GOT3 (cell line): ENCODE data around the gene SLC35E2B.

Experiments used
- DNase-seq: peaks from one replicate; lab custom pipeline; 2025; ENCODE audit warnings: mixed read lengths; lab: John Stamatoyannopoulos, UW

The SLC35E2B gene

DNA sequence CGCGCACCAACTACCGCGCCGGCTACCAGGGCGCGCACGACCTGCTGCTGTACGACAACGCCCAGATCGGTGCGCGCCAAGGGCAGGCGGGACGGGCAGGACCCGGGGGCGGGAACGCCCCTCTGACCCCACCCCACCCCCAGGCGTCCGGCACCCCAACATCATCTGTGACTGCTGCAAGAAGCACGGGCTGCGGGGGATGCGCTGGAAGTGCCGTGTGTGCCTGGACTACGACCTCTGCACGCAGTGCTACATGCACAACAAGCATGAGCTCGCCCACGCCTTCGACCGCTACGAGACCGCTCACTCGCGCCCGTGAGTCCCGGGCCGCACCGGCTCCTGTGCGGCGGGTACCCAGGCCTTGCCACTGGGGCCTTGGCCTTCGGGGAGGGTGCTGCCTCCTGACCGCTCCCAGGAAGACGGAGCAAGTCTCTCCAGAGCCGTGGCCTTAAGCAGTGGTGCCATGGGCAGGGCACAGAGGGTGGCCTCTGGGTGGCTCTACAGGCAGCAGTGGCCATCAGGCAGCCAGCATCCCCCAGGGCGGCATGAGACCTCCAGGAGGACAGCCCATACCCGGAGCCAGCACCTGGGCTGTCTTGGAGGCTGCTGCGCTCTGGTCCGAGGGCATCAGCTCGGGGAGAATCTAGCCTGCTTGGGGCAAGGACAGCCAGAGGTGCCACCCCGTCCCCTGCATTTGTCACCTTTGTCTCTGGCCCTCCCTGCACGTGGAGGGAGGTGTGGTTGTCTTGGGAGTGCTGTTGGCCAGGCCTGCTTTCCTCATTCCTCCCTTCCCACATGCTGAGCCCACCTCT, 68.8 kb downstream of the SLC35E2B start:
- no peak for DNase-seq

GRCh38 chr1:1623181-1623630, 69.4 kb downstream of the SLC35E2B start:
- DNase-seq: no peak

DNA sequence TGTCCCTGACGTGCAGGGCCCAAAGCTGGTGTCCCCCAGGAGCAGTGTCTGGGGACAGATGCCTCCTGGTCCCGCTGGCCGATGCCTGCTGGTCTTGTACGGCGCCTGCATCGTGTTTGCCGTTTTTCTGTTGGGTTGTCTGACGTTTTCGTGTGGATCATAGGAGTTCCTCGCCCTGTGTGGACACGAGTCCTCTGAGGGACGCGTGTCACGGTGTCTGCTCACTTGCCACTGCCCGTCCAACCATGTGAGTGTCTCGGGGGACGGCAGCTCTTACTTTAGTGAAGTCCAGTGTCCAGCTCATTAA, 69.9 kb downstream of the SLC35E2B start:
- no peak for DNase-seq

- no peak for DNase-seq
These were observed 70.4 kb downstream of the SLC35E2B start for GRCh38 chr1:1622010-1622787.

DNA sequence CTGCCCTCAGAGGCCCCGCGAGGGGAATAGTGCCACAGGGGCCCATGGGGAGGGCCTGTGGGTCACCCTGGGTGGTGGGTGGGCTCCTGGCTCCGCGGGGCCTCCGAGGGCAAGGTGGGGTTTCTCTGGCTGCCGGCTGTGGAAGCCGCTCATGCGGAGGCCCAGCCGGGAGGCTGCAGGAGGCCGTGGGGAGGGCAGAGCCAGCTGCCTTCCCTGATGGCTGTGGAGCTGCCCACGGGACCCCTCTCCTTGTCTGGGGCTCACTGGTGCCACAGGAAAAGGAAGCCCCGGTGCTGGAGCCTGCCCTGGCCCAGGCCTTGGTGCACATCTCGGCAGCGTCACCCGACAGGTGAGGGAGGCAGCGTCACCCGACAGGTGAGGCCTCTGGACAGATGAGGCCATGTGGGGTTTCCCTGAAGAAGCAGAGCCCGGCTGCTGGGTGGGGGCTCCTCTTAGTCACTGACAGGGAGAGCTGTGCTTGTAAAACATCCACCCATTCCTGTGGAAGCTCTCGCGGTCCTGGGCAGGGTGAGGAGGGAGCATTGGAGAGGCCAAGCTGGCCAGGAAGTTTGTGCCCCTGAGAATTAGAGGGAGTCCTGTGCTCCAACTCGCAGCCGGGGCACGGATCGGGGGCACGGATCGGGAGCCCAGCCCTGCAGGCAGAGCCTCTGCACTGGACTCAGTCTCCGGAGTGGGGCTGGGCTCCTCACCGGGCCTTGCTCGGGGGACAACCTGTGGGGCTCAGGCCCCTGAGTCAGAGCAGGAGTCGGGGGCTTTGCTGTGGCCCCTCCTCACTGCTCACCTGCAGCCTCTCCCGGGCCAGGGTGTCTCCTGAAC, 71.2 kb downstream of the SLC35E2B start:
- no peak for DNase-seq

GRCh38 chr1:1620433-1621139, 72.0 kb downstream of the SLC35E2B start:
- no peak for DNase-seq

DNA sequence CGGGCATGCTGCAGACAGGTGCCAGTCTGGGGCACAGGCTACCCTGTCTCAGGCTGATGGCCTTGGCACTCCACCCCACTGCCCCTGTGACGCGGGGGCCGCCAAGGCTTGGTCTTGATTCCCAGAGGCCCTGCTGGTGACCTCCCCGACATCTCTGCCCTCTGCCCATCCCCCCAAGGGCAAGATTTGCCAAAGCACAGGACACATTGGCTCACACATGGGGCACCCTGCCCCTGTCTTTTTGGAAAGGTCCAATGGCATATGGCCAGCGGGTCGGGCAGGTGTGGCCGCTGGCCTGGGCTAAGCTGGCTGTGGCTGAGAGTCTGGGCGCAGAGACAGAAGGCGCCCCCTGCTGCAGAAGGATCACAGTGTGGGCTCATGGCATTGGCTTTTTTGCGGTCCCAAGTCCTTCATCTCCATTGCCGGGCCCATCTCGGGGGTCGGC, 72.7 kb downstream of the SLC35E2B start:
- DNase-seq: no peak

DNA sequence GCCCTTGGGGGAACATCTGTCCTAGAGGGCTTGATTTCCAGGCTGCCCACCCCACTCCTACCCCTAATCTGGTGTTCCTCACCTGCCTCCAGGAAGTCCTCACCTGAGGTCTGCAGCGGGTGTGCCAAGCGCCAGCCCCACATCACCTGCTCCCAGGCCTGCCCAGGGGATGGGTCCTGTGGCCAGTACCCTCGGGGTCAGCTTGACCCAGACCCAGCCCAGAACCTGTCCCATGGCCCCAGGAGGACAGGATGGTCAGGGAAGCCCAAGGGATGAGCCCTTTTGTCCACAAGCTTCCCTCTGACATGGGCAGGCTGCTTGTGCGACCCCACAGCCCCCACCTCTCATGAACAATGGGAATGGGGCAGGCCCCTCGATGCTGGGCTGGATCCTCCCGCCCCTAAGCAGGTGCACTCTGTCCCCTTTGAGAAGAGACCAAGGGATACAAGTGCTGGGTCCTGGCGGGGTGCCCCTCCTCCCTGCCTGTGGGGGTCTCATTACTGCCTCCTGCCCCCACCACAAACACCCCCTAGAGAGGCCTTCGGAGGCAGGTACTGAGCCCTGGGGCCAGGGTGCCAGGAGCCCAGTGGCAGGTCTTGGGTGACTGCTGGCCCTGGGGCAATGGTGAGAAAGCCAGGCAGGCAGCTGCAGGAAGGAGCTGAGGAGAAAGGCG, 74.1 kb downstream of the SLC35E2B start:
- no peak for DNase-seq

DNA sequence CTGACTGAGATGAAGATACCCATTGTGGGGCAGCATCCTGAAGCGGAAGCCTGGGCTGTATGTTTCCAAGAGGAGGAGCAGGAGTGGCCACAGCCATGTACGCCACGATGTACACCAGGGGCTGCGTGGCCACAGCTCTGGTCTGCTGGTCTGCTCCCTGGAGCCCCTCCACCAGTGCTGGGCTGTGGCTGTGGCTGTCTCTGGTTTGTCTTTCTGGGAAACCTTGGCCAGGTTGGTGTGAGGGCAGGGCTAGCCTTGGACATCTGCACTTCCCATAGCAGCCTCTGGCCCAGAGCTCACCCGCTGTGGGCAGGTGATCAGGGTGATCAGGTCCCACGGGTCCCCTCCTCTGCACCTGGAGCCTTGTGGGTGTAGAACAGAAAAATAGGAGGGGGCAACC, 74.7 kb downstream of the SLC35E2B start:
- DNase-seq: no peak

DNA sequence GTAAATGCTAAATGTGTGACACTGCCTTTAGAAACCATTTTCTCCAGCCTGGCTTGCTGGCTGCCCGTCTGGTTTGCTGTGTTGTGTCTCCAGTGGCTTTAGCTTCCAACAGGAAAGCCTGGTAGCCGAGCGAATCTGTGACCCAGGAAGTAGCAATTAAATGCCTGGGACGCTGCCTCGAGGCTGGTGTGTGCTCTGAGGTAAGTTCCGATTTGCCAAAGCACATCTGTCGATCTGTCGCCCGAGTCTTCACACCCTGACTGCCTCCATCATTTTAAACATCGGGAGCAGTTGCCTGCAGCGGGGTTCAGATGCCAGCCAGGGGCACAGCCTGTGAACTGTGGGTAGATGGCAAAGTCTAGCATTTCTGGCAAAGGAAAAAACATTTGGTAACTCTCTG, 75.1 kb downstream of the SLC35E2B start:
- no peak for DNase-seq

GRCh38 chr1:1616838-1617237, 75.8 kb downstream of the SLC35E2B start:
- DNase-seq: no peak

- DNase-seq: peak; percentile 33
These were observed 76.4 kb downstream of the SLC35E2B start for GRCh38 chr1:1616045-1616790.

DNA sequence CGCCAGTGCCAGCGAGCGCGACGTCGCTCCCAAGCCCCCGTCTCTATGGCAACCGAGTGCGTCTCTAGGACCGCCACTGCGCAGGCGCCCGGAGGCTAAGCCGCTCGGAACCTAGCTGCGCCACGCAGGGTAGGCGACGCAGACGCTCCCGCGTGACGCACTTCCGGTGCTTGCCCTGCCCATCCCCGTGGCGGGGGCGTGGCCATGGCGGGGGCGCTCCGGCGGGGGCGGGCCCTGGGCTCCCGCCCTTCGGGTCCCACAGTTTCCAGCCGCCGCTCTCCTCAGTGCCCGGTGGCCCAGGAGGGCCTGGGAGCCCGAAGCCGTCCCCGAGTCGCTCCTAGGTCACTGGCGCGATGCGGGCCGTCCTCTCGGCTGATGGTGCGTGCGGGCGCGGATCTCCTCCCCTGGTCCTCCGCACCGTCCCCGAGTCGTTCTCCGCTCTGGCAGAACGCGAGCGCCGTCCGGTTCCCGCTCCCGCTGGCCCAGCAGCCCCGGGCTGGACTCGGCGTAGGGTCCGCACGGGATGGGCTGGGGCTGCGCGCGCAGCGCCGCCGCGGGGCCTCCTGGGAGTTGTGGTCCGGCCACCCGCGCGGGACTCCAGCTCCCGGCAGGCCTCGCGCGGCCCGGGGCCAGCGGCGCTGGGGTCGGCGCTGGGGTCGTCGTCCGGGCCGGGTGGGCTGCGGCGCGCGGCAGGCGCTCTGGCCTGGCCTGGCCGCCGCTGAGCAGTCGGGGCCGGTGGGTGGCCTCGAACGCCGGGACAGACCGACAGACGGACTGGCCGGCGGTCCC, 77.1 kb downstream of the SLC35E2B start, which contains the start of gene MIB2:
MIB2 (plus strand) TSS at position 245 of the 789 bp plus-strand sequence. CDS start 7,953 bp downstream, outside the sequence.
- DNase-seq: peak; percentile 89

GRCh38 chr1:1614954-1615255, 77.7 kb downstream of the SLC35E2B start:
- DNase-seq: no peak

GRCh38 chr1:1614204-1614953, 78.2 kb downstream of the SLC35E2B start:
- DNase-seq: peak; percentile 26

GRCh38 chr1:1613509-1614082, 79.0 kb downstream of the SLC35E2B start:
- no peak for DNase-seq

GRCh38 chr1:1612104-1612400, 80.5 kb downstream of the SLC35E2B start:
- DNase-seq: no peak

GRCh38 chr1:1610796-1611195, 81.8 kb downstream of the SLC35E2B start:
- no peak for DNase-seq
